Smooth muscle cell (in vitro differentiated cells): Measurements from ENCODE around the gene AUTS2. TPM values are rescaled to one million over a fixed set of nuclear protein-coding genes. Genes with fewer than 3 reads are reported as not detected.
A peak's percentile ranks its signal among the peaks of the same experiment; 100 is the strongest.

ENCODE experiments used
- DNase-seq: peaks from one replicate; lab custom pipeline; 2025; ENCODE audit not compliant: unreplicated experiment; lab: John Stamatoyannopoulos, UW
- H2AFZ ChIP-seq: fragments of 200-600 bp; sonication (generic); 2 replicates; pipeline ENCODE4 v1.6.0; 2016; ENCODE audit warnings: antibody characterized with exemption, low read depth, mild to moderate bottlenecking
- H3F3A ChIP-seq: fragments of 200-600 bp; sonication (generic); 2 replicates; pipeline ENCODE4 v1.6.0; 2017; ENCODE audit warnings: antibody characterized with exemption, low read depth
- H3K27ac ChIP-seq: fragments of 200-600 bp; sonication (generic); 2 replicates; pipeline ENCODE4 v1.5.1; 2016; ENCODE audit warnings: low read depth, mild to moderate bottlenecking
- H3K27me3 ChIP-seq: fragments of 200-600 bp; sonication (generic); 2 replicates; pipeline ENCODE4 v1.6.1; 2016; ENCODE audit warnings: low read depth, mild to moderate bottlenecking
- H3K36me3 ChIP-seq: fragments of 200-600 bp; sonication (generic); 2 replicates; pipeline ENCODE4 v1.5.1; 2016; ENCODE audit warnings: low read depth
- H3K4me1 ChIP-seq: fragments of 200-600 bp; sonication (generic); 2 replicates; pipeline ENCODE4 v1.5.1; 2016; ENCODE audit warnings: low read depth
- H3K4me2 ChIP-seq: fragments of 200-600 bp; sonication (generic); 2 replicates; pipeline ENCODE4 v1.6.0; 2016; ENCODE audit warnings: mild to moderate bottlenecking
- H3K4me3 ChIP-seq: fragments of 200-600 bp; sonication (generic); 2 replicates; pipeline ENCODE4 v1.5.1; 2016; ENCODE audit warnings: mild to moderate bottlenecking
- H3K79me2 ChIP-seq: fragments of 200-600 bp; sonication (generic); 2 replicates; pipeline ENCODE4 v1.6.0; 2016; ENCODE audit warnings: low read depth, mild to moderate bottlenecking
- H3K9ac ChIP-seq: fragments of 200-600 bp; sonication (generic); 2 replicates; pipeline ENCODE4 v1.6.0; 2016; ENCODE audit warnings: low read depth
- H3K9me3 ChIP-seq: fragments of 200-600 bp; sonication (generic); replicated peaks from 2 replicates; pipeline ENCODE4 v1.5.1; 2016; ENCODE audit warnings: low read depth
- H4K20me1 ChIP-seq: fragments of 200-600 bp; sonication (generic); 2 replicates; pipeline ENCODE4 v1.6.0; 2016; ENCODE audit warnings: low read depth
- CTCF ChIP-seq: fragments of 200-600 bp; sonication (generic); IDR thresholded peaks from 2 replicates; pipeline ENCODE4 v1.5.1; 2017; ENCODE audit warnings: borderline replicate concordance, mild to moderate bottlenecking, antibody characterized with exemption; ENCODE audit not compliant: insufficient read depth, poor library complexity, severe bottlenecking
- WGBS: methylation state at CpG from one replicate; pipeline ENCODE4 v1.1.7; 2016; ENCODE audit warnings: low lambda C conversion rate; 5-methylcytosine and 5-hydroxymethylcytosine counted together
- polyA plus RNA-seq: library from polyadenylated mRNA; unstranded; fragments of >200 nt; fragmentation: Nextera tagmentation; extraction: Ambion mirVana; gene quantifications from 2 replicates; pipeline ENCODE4 v1.2.1, GENCODE V29; 2016
- total RNA-seq: library from RNA; depleted of rRNA; stranded (reverse); fragments of >200 nt; gene quantifications from 2 replicates; pipeline ENCODE4 v1.2.3, GENCODE V29; 2014

AUTS2 gene
- total and polyA plus RNA-seq, 2 experiments from 2014 or later = 6.5 to 8.6 TPM

DNA sequence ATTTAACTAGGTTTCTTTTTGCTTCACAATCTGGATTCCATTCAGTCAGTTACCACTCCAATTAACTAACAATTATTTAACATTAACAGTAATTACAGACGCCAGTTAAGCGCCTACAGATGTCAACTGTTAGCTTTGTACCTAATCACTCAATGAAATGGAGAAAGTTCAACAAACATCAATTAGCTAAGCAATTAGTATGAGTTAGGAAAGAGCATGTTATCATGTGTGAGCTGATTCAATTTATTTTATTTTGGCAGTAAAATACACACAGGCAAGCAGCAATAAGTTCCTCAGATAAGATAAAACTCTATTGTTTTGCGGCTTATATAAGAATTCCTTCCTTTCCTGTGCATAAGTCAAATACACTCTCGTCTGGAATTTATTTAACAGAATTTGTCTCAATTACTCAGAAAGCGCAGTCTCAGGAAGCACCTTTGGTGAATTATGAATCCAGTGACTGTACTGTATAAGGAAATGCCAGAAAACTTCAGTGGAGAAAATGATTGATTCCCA is 1106.6 kb downstream of the AUTS2 start:
- no peak overlapping the region for H2AFZ ChIP-seq
- H3F3A ChIP-seq = no peaks in the 10 kb centered on the region
- no peaks in the 10 kb centered on the region for H3K36me3 ChIP-seq
- no peak for TF ChIP-seq CTCF
- H3K27me3 ChIP-seq = peaks cover 19% of the 10 kb centered on the region
- H4K20me1 ChIP-seq = peaks cover 99% of the 10 kb centered on the region
- H3K4me2 ChIP-seq = no peak overlapping the region
- no peak overlapping the region for H3K4me3 ChIP-seq
- no peak overlapping the region for H3K27ac ChIP-seq
- peaks cover 34% of the 10 kb centered on the region for H3K4me1 ChIP-seq
- H3K79me2 ChIP-seq = peaks cover 7% of the 10 kb centered on the region
- no peak overlapping the region for H3K9ac ChIP-seq
- H3K9me3 ChIP-seq = no peaks in the 10 kb centered on the region
- 91% methylated on average over 5 of the region's 5 CpGs for WGBS
- DNase-seq = no peak

DNA sequence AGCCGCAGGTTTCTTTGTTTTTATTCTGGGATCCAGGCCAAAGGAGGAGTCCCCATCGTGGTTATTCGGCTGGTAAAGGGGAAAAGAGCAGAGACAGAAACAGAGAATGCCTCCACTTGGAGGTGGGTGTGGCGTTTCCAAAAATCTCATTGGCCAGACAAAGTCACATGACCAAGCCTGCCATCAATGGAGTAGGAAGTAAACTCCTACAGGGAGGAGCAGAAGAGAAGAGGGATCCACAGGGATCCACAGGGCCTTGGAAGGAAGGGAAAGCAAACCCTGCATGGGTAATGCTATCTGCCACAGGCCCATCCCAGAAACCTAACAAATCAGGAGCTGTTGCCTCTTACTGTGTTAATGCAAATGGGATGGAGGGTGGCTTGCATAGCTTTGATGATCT is 1107.9 kb downstream of the AUTS2 start:
- Histone ChIP-seq H3F3A (peaks cover 4% of the 10 kb centered on the region), H3K9ac (no peak overlapping the region), H4K20me1 (peaks cover 99% of the 10 kb centered on the region), H3K4me3 (no peak overlapping the region), H2AFZ (no peak overlapping the region), H3K36me3 (no peaks in the 10 kb centered on the region), H3K4me2 (no peak overlapping the region), H3K27me3 (peaks cover 19% of the 10 kb centered on the region), H3K9me3 (no peaks in the 10 kb centered on the region), H3K4me1 (peaks cover 35% of the 10 kb centered on the region), H3K27ac (no peak overlapping the region), H3K79me2 (peaks cover 7% of the 10 kb centered on the region)
- WGBS = 92% methylated on average over 4 of the region's 4 CpGs
- no peak for TF ChIP-seq CTCF
- no peak for DNase-seq

GRCh38 chr7:70706698-70707097 is 1108.4 kb downstream of the AUTS2 start:
- peaks cover 99% of the 10 kb centered on the region for H4K20me1 ChIP-seq
- H3K79me2 ChIP-seq = peaks cover 7% of the 10 kb centered on the region
- H3K36me3 ChIP-seq = no peaks in the 10 kb centered on the region
- H3K27me3 ChIP-seq = peaks cover 19% of the 10 kb centered on the region
- H3K9ac ChIP-seq = no peak overlapping the region
- peaks cover 30% of the 10 kb centered on the region for H3K4me1 ChIP-seq
- 97% methylated on average over 3 of the region's 3 CpGs for WGBS
- TF ChIP-seq CTCF = no peak
- no peak overlapping the region for H2AFZ ChIP-seq
- H3K27ac ChIP-seq = no peak overlapping the region
- H3K9me3 ChIP-seq = no peaks in the 10 kb centered on the region
- DNase-seq = no peak
- H3K4me3 ChIP-seq = no peak overlapping the region
- no peak overlapping the region for H3K4me2 ChIP-seq
- H3F3A ChIP-seq = peaks cover 4% of the 10 kb centered on the region

DNA sequence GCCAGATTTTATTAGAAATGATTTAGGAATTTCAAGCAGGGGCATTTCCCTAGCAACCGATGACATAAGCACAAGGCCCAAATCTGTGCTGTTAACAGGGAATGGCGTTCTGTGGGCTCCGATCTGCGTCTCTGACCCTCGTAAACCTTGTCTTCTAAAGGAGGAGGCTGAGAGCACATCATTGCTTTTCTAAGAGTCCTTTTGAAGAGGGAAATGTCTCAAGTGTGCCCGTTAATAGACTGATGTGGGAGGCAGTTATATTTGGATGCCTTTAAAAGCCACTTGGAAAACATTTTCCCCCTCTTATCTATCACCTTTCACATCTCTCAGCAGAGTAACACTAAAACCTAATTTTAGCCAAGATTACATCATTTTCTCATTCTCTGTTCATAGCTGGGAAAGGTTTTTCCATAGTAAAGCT is 1109.6 kb downstream of the AUTS2 start:
- Histone ChIP-seq H3K4me2 (peak overlapping the region; percentile 19), H3F3A (peaks cover 4% of the 10 kb centered on the region), H3K4me3 (no peak overlapping the region), H4K20me1 (peaks cover 99% of the 10 kb centered on the region), H3K27ac (no peak overlapping the region), H3K9ac (no peak overlapping the region), H3K4me1 (peaks cover 25% of the 10 kb centered on the region), H3K27me3 (peaks cover 14% of the 10 kb centered on the region), H2AFZ (no peak overlapping the region), H3K36me3 (no peaks in the 10 kb centered on the region), H3K9me3 (no peaks in the 10 kb centered on the region), H3K79me2 (peaks cover 7% of the 10 kb centered on the region)
- no peak for DNase-seq
- TF ChIP-seq CTCF = no peak
- WGBS = 25% methylated on average over 6 of the region's 6 CpGs
